Activated gamma-delta T cell treated with Interleukin-2 at 50 U/mL for 16 hours (primary cell): ENCODE data around the gene TP53TG5.

ENCODE experiments used
- DNase-seq: peaks from one replicate; pipeline ENCODE4 v3.0.0-alpha.2; 2020

TP53TG5 gene

DNA sequence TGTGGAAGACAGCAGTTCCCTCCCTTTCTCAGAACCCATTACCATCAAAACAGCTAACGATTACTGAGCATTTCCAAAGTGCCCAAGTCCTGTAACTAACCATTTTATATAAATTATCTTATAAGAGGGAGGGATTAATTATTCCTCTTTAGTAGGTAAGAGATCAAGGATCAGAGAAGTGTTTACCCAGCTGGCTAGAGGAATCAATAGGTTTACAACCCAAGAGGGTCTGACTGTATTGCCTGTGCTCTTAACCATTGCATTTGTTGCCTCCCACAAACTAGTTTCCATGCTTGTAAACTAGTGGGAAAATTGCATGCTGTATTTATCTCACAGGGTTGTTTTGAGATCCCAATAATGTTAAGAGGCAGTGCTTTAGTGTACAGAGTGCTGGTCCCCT is 26.3 kb upstream of the TP53TG5 start:
- no peak for DNase-seq

DNA sequence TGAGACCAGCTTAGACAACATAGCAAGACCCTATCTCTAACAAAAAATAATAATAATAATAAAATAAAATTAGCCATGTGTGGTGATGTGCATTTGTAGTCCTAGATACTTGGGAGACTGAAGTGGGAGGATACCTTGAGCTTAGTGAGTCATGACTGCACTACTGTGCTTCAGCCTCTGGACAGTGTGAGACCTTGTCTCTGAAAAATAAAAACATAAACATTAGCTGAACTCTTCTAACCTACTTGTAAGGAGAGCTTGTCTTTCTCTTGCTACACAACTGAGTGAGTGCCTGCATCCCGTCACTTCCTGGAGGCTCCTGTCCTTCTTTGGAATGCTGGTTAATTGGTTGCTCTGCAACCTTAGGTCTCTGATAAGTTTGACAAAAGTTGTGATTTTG is 24.8 kb upstream of the TP53TG5 start:
- no peak for DNase-seq

DNA sequence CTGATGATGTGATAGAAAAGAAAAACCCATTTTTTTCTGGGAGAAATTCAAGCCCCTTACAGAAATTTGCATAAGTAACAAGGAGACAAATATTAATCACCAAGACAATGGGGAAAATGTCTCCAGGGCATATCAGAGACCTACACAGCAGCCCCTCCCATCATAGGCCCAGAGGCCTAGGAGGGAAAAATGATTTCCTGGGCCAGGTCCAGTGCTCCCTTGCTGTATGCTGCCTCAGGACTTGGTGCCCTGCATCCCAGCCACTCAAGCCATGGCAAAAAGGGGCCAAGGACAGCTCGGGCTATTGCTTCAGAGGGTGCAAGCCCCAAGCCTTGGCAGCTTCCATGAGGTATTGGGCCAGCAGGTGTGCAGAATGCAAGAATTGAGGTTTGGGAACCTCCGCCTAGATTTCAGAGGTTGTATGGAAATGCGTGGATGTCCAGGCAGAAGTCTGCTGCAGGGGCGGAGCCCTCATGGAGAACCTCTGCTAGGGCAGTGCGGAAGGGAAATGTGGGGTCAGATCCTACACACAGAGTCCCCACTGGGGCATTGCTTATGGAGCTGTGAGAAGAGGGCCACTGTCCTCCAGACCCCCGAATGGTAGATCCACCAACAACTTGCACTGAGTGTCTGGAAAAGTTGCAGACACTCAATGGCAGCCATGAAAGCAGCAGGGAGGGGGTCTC is 22.4 kb upstream of the TP53TG5 start:
- DNase-seq = no peak

DNA sequence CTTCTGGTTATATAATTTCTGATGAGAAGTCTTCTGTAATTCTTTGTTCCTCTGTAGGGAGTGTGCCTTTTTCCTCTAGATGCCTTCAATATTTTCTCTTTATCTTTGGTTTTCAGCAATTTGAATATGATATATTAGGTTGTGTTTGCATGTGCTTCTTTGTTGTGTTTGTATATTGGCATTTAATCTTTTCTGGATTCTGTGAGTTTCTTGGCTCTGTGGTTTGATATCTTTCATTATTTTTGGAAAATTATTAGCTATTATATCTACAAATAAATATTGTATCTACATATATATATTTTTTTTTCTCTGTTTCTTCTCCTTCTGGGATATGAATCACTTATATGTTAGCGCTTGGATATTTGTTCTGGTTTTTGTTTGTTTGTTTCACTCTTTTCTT is 20.9 kb upstream of the TP53TG5 start:
- no peak for DNase-seq

DNA sequence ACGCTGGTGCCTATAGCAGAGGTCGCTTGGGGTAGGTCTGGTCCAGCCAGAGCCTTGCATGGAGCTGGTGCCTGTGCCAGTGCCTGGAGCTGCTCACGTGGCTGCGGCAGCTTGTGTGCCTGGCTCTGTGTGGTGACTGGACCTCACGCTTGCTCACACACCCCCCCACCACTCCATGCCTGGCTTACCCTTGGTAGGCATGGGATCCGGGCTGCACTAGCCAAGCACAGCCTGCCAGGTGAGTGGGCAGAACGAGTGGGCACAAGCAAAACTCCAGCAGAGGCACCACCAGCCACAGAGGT is 16.9 kb upstream of the TP53TG5 start:
- no peak for DNase-seq

DNA sequence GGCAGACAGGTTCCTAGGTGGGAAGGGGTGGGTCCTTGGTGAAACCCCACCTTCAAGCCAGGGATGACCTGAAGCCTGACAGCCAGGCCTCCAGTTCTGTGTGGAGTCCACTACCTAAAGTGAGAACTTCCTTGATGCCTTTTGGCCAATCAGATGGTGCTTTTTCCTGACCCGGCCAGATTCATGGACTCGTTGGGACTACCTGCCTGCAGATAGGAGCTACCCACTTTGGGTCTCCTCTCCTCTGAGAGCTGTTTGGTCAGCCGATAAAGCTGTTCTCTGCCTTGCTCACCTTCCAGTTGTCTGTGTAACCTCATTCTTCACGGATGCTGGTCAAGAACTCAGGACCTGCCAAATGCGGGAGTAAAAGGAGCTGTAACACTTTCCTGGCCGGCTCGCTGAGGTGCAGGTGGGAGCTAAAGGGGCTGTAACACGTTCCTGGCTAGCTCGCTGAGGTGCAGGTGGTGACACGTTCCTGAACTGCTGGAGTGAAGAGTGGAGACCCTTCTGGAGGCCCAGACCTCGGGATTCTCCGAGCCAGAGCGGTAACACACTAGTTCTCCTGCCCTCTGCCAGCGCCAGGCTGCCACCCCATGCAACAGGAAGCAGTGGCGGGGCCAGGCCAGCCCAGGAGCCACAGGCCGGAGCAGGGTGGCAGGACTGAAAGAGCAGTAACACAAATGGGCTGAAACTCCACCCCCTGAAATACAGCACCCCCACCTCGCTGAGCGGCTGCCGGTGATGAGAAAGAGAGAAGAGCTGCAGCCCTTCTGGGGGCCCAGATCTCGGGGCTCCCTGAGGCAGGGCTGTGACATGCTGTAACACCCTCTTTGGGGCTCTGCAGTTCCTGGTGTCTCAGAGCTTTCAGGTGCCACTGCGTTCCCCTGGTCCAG is 16.3 kb upstream of the TP53TG5 start:
- no peak for DNase-seq

DNA sequence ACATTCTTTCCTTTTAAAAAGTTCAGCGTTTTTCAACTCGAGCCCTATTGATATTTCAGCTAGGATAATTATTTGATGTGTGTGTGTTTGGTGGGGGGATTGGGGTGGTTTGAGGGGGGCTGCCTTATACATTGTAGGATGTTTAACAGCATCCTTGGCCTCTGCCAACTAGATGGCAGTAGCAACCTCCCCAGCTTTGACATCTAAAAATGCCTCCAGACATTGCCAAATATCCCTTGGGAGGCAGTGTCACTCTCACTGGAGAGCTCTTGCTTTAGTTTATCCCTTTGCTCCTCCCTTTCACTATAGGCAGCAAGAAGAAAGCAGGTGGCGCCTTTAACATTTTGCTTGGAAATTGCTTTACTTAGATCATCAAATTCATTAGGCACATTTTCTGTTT is 14.6 kb upstream of the TP53TG5 start:
- DNase-seq = no peak

DNA sequence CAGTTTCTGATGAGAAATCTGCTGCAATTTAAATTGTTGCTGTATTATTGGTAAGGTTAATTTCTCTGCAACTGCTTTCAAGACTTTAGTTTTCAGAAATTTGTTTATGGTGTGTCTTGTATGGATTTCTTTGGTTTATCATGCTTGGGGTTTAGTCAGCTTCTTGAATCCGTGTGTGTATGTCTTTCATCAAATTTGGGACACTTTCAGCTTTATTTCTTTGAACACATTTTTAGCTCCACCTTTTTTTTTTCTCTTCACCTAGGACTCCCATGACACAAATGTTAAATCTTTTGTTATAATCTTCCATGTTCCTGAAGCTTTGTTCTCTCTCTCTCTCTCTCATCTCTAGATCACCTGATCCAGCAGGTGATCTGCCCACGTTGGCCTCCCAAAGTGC is 13.4 kb upstream of the TP53TG5 start:
- DNase-seq = no peak

DNA sequence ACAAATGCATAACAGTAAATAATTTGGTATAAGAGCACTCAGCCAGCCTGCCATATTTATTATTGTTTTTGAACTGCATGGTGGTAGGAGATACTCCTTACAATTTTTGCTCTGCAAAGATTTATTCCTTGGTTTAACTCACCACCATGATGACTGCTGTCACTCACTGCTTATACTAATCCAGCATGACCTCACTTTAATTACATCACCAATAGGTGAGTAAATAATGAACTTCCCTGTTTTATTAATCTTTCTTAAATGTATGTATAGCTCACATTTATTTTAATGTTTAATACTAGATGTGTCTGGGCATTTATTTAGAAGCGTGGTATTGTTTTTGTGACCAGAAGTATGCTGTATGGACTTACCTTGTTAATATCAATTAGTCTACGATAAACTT is 12.8 kb upstream of the TP53TG5 start:
- no peak for DNase-seq

DNA sequence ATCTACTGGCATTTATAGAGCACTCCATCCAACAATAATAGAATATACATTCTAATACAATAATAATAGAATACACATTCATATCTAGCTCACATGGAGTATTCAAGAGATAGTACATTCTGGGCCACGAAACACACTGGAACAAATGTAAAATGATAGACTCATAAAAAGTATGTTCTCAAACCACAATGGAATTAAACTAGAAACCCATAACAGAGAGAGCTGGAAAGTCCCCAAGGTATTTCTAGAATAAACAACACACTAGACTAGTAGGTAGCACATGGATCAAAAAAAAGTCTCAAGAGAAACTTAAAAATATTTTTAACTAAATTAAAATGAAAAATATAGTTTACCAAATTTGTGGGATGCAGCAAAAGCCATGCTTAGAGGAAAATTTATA is 9.1 kb upstream of the TP53TG5 start:
- no peak for DNase-seq

DNA sequence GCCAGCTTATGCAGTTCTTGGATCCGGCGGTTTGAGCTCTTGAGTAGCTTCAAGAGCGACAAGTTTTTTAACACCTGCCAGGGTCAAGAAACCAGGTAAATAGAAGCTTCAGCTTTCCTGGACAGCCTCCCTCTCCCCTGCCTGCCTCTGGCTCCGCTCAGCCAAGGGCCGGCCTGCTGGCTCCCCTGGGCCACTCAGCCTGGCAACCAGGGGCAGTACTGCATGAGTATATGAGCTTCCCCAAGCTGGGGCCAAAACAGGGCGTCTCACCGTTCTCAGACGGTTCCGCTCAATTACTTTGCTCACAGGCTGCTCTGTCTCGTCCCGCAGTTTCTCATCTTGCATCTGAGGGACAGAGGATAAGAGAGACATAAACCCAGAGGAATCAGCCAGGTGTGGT is 856 bp downstream of the TP53TG5 start:
- DNase-seq = no peak

DNA sequence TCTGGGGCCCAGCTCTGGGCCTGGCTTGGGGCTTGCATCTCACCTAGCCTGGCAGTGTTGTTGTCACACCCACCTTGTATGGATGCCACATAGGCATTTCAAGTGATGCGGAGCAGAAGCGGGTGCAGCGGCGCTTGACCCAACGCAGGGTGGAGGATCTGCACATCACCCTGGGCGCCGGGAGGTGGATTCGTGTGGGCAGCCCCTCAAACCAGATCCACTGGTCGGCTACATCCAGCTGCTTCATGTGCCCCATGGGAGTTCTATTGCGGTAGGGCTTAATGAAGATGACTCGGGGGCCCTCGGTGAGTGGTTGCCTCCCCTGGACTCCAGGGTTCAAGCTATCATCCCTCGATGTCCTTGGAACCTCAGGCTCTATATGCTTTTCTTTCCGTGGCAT is 3.2 kb downstream of the TP53TG5 start:
- no peak for DNase-seq

DNA sequence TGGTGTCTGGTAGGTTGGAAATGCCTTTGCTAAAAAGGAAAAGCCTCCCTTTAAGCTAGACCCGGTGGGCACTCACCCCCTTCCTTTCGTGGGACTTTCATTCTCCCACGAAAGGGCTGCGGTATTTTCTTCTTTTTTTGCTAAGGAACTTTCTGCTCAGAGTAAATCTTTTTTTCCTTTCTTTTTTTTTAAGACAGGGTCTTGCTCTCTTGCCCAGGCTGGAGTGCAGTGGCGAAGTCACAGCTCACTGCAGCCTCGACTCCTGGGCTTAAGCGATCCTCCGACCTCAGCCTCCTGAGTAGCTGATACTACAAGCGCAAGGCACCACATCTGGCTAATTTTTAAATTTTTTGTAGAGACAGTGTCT is 4.0 kb downstream of the TP53TG5 start:
- DNase-seq = no peak

DNA sequence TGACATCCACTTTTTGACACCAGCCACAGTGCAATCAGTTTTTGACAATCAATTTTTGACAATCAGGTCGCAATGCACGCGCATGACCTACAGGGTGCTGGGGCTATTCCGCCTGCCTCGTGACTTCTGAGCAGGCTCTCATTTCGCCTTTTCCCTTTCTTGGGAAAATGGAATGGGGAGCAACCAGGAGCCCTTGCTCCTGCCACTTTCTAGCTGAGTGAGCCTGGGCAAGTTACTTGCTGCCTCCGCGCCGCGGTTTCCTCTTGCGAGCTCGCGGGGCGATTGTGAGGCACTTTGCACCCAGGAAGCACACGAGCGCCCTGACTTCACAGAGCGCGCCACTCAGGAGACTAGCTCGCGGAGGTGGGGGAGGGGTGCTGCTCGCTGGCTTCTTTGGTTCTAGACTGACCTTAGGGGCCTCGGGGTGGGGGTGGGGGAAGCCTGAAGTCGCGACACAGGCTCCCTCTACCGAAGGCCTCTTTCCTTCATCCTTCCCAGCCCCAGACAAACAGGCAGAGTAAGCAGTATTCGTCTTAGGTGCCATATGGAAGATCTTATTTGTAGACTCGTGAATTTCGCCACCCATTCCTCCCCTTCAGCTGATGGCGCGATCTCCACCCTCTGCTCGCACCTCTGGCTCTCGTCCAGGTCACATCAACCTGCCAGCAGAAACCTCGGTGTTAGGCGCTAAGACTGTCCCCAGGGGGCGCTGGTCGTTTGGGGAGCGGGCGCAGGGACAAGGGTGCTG is 4.6 kb downstream of the TP53TG5 start:
- peak; percentile 90 for DNase-seq

DNA sequence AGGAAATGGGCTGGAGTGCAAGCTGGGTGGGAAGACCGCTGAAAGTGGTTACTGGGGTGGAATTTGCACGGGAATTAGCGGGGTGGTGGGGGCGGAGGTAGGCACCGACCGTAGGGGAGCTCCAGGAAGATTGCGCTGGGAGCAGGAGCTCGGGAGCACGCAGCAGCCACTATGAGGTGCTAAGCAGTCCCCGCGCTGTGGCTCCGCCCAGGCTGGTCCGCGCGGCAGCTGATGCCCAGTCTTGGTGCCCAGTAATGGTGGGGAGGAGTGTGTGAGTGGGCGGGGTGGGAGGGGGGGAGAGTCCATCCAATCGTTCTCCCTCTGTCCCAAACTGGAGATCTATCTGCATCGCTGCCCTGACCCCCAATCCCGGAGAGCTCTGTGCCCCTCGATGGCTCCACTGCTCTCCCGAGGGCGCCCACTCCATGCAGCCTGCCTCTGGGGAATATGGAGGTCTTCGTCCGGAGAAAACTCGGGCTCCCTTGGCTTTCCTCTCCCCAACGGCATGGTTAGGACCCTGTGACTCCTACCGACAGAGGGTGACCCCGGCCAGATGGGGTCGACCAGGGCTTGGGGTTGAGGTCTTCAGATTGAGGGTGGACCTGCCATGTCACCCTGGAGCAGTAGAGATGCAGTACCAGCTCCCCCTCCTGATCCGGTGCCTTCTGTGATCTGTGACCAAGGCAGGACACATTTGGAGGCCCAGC is 5.3 kb downstream of the TP53TG5 start:
- DNase-seq = no peak

DNA sequence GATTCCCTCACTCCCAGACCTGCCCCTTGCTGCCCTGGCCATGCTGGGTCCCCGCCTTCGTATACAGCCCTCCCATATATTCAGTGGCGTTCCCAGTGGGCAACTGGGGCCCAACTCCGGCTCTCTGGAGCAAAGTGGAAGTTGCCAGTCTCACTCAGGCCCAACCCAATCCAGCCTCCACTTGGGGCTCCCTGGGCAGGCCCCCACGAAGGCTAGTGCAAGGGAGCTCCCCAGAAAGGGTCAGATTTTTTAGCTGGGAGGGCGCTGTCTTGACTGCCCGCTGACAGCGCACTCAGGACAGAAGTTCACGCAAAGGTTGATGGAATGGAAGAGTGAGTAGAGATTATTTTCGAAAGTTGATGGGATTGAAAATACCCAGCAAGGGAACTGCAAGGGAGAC is 5.9 kb downstream of the TP53TG5 start:
- no peak for DNase-seq

DNA sequence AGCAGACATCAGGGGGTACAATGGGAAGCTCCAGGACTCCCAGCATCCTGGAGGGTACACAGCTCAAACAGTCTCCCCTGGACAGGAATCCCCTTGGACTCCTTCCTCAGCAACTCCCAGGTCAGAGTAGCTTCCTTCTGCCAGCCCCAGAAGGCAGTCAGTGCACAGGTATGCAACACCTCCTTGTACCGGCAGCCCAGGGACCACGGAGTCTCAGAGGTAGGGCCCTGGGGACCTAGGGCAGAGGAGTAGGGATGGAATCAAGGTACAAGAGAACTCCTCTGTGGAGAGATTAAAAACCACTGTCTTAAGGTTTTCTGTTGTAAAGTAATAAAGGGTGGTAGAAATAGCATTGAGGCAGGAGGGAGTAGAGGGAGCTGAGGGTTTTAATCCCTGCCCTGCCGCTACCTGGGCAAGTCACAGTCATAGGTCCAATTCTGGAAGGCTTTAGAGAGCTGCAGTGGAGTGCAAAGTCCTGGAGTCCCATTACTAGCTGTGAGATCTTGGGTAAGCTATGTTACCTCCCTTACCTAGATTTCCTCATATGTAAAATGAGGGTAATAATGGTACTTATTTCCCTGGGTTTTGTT is 7.5 kb downstream of the TP53TG5 start:
- no peak for DNase-seq

DNA sequence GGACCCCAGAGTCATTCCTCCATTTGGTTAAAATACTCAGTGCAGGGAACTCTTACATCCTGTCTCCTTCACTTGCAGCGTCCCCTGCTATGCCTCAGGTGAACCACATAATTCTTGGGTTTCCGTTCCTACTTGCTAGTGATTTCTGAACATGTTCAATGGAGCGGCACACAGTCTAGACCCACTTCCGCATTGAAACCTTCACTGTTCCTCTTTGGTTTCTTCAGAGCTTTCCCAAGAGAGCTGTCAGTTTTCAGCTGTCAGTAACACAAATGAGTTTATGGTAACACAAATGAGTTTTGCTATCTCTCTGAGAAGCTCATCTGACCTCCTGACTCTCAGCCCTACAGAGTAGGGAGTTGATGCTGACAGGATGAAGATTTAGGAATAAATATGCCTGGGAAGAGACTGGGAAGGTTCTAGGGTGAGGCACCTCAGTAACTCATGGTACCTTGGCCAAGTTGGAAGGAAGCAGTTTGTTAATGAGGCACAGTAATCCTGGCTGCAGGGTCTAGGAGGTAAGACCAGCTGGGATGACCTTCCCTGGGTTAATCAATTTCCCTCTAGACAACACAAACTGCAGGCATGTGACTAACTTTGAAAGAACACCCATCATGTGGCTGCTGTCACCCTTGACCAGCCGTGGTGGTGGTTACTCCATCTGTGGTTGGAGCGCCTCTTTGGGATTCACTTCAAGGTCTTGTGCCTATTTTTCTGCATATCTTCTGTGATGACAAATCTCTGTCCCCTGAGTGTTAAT is 9.7 kb downstream of the TP53TG5 start:
- DNase-seq = peak; percentile 22

DNA sequence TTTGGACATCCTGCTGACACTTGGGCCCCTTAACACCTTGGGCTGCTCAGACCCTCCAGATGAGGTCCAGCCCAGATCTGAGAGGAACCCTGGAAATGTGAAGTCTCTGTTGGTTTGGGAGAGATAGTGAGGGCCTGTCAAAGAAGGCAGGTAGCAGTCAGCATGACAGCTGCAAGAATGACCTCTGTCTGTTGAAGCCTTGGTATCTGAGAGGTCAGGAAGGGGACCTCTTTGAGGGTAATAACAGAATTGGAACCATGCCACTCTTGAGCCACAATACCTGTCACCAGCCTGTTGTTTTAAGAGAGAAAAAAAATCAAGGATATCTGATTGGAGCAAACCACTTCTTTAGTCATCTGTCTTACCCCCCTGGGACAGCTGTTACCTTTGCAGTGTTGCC is 11.0 kb downstream of the TP53TG5 start:
- DNase-seq = no peak

DNA sequence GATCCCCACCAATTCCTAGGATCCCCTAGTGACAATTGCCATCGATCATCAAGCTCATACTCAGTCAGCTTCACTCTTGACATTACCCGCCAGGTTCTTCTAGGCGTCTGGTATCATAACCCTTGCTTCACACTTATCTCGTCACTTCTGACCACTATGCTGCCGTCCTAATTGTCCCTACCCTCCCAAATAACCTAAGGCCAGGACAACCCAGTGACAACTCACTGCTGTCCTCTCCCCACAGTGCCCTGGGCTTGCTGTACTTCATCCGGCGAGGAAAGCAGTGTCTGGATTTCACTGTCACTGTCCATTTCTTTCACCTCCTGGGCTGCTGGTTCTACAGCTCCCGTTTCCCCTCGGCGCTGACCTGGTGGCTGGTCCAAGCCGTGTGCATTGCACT is 11.5 kb downstream of the TP53TG5 start:
- DNase-seq = no peak

DNA sequence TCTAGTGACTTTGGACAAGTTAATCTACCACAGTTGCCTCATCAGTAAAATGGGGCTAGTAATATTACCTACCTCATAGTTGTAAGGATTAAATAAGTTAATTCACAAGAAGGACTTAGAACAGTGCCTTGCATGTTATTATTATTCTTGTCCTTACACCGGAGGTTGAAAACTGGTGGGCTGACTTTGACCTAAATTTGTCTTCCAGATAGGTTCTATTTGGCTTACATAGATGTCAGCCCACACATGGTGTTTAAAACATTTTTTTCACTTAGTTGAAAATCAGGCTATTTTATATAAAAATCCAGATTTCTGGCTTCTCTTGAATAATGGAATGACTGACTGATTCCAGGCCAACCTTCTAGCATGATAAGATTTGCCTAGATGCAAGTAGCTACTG is 11.9 kb downstream of the TP53TG5 start:
- no peak for DNase-seq

DNA sequence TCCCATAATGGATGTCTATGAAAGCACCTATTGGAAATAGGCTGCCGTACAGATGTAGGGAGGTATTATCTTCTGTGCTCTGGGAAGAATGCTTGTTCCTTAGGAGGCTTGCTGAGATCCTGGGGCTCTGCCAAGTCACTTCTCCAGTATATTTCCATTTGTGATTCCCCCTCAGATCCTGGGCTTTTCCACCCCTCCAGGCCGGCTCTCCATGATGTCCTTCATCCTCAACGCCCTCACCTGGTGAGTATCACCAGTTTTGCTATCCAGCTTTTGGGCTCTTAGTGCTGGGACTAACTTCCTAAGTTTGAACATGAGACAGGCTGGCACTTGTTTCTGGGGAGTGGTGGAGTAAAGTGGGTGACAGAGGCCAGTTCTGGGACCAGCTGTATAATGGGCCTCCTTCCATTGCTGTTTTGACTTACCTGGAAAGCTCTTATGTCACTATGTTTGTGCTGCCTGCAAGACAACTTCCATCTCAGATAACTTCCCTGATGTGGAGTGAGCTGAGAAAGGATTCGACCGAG is 12.6 kb downstream of the TP53TG5 start:
- no peak for DNase-seq
